Measurements from ENCODE around the gene BMX. TPM values are rescaled to one million over a fixed set of nuclear protein-coding genes. Genes with fewer than 3 reads are reported as not detected.

Gene BMX
- total and polyA plus RNA-seq, 10 of the 15 experiments (the other 5 are each of a cell fraction or from before 2014, with no cell fraction given): not detected

GRCh38 chrX:15500497-15500966 is at the start of gene BMX (continued):
- TF ChIP-seq E2F4 (IDR thresholded peaks at IDR 0.05; ENCODE audit: low read depth, low read length) (no peak), STAT1 (conservative IDR thresholded peaks at IDR 0.05) (no peak), NRF1 (conservative IDR thresholded peaks at IDR 0.05; ENCODE audit: low read depth, low read length) (no peak), SIN3A (IDR thresholded peaks at IDR 0.05; ENCODE audit: low read depth, low read length) (no peak), EED (IDR thresholded peaks at IDR 0.05; ENCODE audit: low read depth) (no peak), MXI1 (IDR thresholded peaks at IDR 0.05; ENCODE audit: low read depth, low read length) (no peak)

DNA sequence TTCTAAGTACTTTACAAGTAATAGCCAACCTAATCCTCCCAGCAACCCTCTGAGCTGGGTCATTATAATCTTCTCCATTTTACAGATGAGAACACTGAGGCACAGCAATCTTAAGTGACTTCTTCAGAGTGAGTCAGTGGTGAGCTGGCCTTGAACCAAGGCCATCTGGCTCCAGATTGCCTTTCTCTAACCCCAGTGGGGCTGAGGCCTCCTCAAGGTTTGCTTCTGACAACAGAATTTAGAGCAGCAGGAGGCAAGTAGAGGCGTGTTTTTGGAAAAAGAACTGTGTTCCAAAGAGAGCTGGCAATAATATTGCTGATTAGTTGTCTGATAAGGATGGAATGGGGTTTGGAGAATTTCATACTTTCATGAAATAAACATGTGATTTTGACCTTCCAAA is 48.7 kb upstream of the BMX start:
- no peaks in the 10 kb centered on the region for H3K27me3 ChIP-seq (replicated peaks in 1 of 2; ENCODE audit: control insufficient read depth in 2 of 2, insufficient read depth in 2 of 2, low read length in 1 of 2)
- ChIA-PET POLR2A (no interaction called here), CTCF (interaction anchor here (0.6 to 1.2 kb wide), 5 partner anchors 15 to 70 kb away, joined by 3 to 4 read pairs (median 4); no protein-coding TSS in a partner anchor), RAD21 (ENCODE audit: unreplicated experiment) (no interaction called here), SMC1A (ENCODE audit: uncharacterized antibody, unreplicated experiment) (interaction anchor here (0.7 to 1.2 kb wide), 2 partner anchors 10 to 35 kb away, joined by 3 read pairs; no protein-coding TSS in a partner anchor)
- ATAC-seq (no peak), FAIRE-seq (no peak), DNase-seq (ENCODE audit: low read depth, low spot score) (no peak)
- intact Hi-C loops (cut with micrococcal nuclease; ENCODE audit: unreplicated experiment) (no loop called here), in situ Hi-C loops (cut with MboI) (no loop called here)
- H3K4me1 ChIP-seq (ENCODE audit: control insufficient read depth, insufficient read depth, low read length): no peaks in the 10 kb centered on the region
- H3K79me2 ChIP-seq (ENCODE audit: control insufficient read depth, insufficient read depth, low read length): no peaks in the 10 kb centered on the region
- no peaks in the 10 kb centered on the region for H4K20me1 ChIP-seq (ENCODE audit: control insufficient read depth, insufficient read depth)
- TF ChIP-seq RELA (IDR thresholded peaks at IDR 0.05; ENCODE audit: borderline replicate concordance, partially characterized antibody): no peak
- TF ChIP-seq EP300 (IDR thresholded peaks at IDR 0.05; ENCODE audit: borderline replicate concordance in 1 of 2, control insufficient read depth in 1 of 2, low read depth in 2 of 2, low read length in 2 of 2): no peak
- no peak for TF ChIP-seq IKZF1 (conservative IDR thresholded peaks at IDR 0.05)
- TF ChIP-seq, protein P1, sequence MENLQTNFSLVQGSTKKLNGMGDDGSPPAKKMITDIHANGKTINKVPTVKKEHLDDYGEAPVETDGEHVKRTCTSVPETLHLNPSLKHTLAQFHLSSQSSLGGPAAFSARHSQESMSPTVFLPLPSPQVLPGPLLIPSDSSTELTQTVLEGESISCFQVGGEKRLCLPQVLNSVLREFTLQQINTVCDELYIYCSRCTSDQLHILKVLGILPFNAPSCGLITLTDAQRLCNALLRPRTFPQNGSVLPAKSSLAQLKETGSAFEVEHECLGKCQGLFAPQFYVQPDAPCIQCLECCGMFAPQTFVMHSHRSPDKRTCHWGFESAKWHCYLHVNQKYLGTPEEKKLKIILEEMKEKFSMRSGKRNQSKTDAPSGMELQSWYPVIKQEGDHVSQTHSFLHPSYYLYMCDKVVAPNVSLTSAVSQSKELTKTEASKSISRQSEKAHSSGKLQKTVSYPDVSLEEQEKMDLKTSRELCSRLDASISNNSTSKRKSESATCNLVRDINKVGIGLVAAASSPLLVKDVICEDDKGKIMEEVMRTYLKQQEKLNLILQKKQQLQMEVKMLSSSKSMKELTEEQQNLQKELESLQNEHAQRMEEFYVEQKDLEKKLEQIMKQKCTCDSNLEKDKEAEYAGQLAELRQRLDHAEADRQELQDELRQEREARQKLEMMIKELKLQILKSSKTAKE (IDR thresholded peaks at IDR 0.05; ENCODE audit: low read depth, poor library complexity, severe bottlenecking): no peak
- TF ChIP-seq LARP7 (IDR thresholded peaks at IDR 0.05): no peak
- H3K4me2 ChIP-seq (ENCODE audit: control insufficient read depth, insufficient read depth): no peak overlapping the region
- no peak overlapping the region for H3K9ac ChIP-seq (ENCODE audit: control insufficient read depth, insufficient read depth, low read length)
- WGBS (ENCODE audit: insufficient coverage, insufficient replicate concordance, low lambda C conversion rate, missing lambda C conversion rate): 0% methylated on average over 1 of the region's 1 CpG
- BruUV-seq (replicated peaks): no TSS peak
- H3K27ac ChIP-seq (ENCODE audit: control insufficient read depth, insufficient read depth): no peak overlapping the region
- no peaks in the 10 kb centered on the region for H3K36me3 ChIP-seq (ENCODE audit: control insufficient read depth in 2 of 2, insufficient read depth in 2 of 2, low read length in 1 of 2)
- no peak overlapping the region for H2AFZ ChIP-seq (ENCODE audit: control insufficient read depth, low read depth, low read length)
- H3K9me3 ChIP-seq (replicated peaks; ENCODE audit: control insufficient read depth, insufficient read depth, low read length): no peaks in the 10 kb centered on the region
- H3K4me3 ChIP-seq: no peak overlapping the region
